Cardiac muscle cell (in vitro differentiated cells and primary cell): ENCODE data around the gene TTC23. TPM values are rescaled to one million over a fixed set of nuclear protein-coding genes. Genes with fewer than 3 reads are reported as not detected.
A peak's percentile ranks its signal among the peaks of the same experiment; 100 is the strongest.

Experiments used
- DNase-seq, 2 donors: peaks; one replicate each; pipeline versions ENCODE4 v3.0.0 to v3.0.0-alpha.2; 2010 to 2017; ENCODE audit warnings: low read depth in 1 of 2, low spot score in 1 of 2
- H3K27ac ChIP-seq: fragments of 200-600 bp; sonication (generic); 2 replicates; pipeline ENCODE4 v1.5.1; 2016
- H3K27me3 ChIP-seq: fragments of 200-600 bp; sonication (generic); 2 replicates; pipeline ENCODE4 v1.6.0; 2016; ENCODE audit warnings: control low read depth
- H3K36me3 ChIP-seq: fragments of 200-600 bp; sonication (generic); 2 replicates; pipeline ENCODE4 v1.5.1; 2016; ENCODE audit warnings: control low read depth
- H3K4me1 ChIP-seq: fragments of 200-600 bp; sonication (generic); 2 replicates; pipeline ENCODE4 v1.8.1; 2017; ENCODE audit warnings: low read depth, mild to moderate bottlenecking, mixed run types
- H3K4me3 ChIP-seq: fragments of 200-600 bp; sonication (generic); 2 replicates; pipeline ENCODE4 v1.5.1; 2016; ENCODE audit warnings: mild to moderate bottlenecking
- H3K9me3 ChIP-seq: fragments of 200-600 bp; sonication (generic); 2 replicates; pipeline ENCODE4 v1.5.1; 2017; ENCODE audit warnings: low read depth, mild to moderate bottlenecking, control low read depth
- CTCF ChIP-seq: IDR thresholded peaks from 2 replicates; pipeline ENCODE4 v1.5.1; 2012; ENCODE audit warnings: low read depth, mild to moderate bottlenecking, low read length
- polyA plus RNA-seq: library from polyadenylated mRNA; unstranded; fragments of >200 nt; fragmentation: Nextera tagmentation; extraction: Ambion mirVana; gene quantifications from 2 replicates; pipeline ENCODE4 v1.2.1, GENCODE V29; 2016
- total RNA-seq: library from RNA; depleted of rRNA; stranded (reverse); fragments of >200 nt; gene quantifications from 2 replicates; pipeline ENCODE4 v1.2.3, GENCODE V29; 2016

The TTC23 gene
- total and polyA plus RNA-seq, 2 experiments from 2014 or later, result 15.0 to 38.2 TPM

- no peak for DNase-seq
- no peak for TF ChIP-seq CTCF
- H3K36me3 ChIP-seq, result no peaks in the 10 kb centered on the region
- H3K27me3 ChIP-seq, result no peaks in the 10 kb centered on the region
- H3K27ac ChIP-seq, result no peak overlapping the region
- H3K4me1 ChIP-seq, result no peaks in the 10 kb centered on the region
- H3K4me3 ChIP-seq, result no peak overlapping the region
- no peaks in the 10 kb centered on the region for H3K9me3 ChIP-seq
Measured at GRCh38 chr15:99275061-99275460, 25.7 kb upstream of the TTC23 start.

GRCh38 chr15:99273801-99274200, 24.4 kb upstream of the TTC23 start:
- H3K9me3 ChIP-seq, result no peaks in the 10 kb centered on the region
- H3K4me3 ChIP-seq, result no peak overlapping the region
- no peaks in the 10 kb centered on the region for H3K4me1 ChIP-seq
- peak in 1 of 2 donors; percentile 6 for DNase-seq
- no peak overlapping the region for H3K27ac ChIP-seq
- H3K27me3 ChIP-seq, result no peaks in the 10 kb centered on the region
- TF ChIP-seq CTCF, result no peak
- no peaks in the 10 kb centered on the region for H3K36me3 ChIP-seq

DNA sequence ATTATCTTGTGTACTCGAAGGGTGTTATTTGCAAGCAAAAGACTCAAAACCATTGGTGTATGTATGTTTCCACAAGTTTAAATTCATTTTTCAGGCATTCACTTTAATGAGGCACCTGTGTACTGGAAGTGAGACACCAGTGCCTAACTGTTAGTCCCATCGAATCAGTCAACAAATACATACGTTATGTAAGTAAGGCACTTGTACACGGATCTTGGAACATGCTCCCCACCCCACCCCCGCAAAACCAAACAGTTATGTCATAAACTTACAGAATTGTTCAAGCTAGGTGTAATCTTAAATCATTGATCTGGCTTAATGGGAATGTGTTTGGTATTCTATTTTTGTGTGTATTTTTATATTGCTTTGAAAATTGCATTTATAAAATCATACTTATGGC, 19.1 kb upstream of the TTC23 start:
- Histone ChIP-seq H3K4me3 (no peak overlapping the region), H3K27me3 (no peaks in the 10 kb centered on the region), H3K9me3 (no peaks in the 10 kb centered on the region), H3K36me3 (no peaks in the 10 kb centered on the region), H3K27ac (no peak overlapping the region), H3K4me1 (no peaks in the 10 kb centered on the region)
- no peak for DNase-seq
- TF ChIP-seq CTCF, result no peak

GRCh38 chr15:99267957-99268356, 18.6 kb upstream of the TTC23 start:
- Histone ChIP-seq H3K9me3 (no peaks in the 10 kb centered on the region), H3K4me1 (no peaks in the 10 kb centered on the region), H3K27me3 (no peaks in the 10 kb centered on the region), H3K4me3 (no peak overlapping the region), H3K36me3 (no peaks in the 10 kb centered on the region), H3K27ac (no peak overlapping the region)
- TF ChIP-seq CTCF, result no peak
- DNase-seq, result no peak

DNA sequence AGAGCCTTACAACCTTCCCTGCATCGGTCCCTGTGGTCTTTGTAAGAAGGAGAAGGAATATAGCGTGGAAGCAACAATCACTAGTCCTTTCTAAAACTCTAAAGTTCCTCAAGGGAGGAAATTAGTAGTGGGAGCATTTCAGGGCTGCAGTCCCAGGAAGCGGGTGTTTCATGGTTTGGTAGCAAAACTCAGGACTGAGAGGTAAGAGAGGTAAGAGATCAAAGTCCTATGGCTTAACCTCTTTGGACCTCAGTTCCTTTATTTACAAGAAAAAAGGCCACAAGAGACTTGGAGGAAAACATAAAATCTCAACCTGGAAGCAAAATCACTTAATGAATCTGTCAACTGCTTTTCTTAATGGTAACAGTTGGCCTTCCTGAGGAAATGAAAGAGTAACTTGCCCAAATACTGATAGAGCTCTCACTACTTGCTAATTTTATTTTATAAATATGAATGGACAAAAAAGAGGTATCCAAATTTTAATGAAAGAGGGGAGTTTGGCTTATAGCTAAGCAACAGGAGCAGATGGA, 16.2 kb upstream of the TTC23 start:
- no peaks in the 10 kb centered on the region for H3K9me3 ChIP-seq
- H3K36me3 ChIP-seq, result no peaks in the 10 kb centered on the region
- H3K4me1 ChIP-seq, result no peaks in the 10 kb centered on the region
- H3K27ac ChIP-seq, result no peak overlapping the region
- H3K27me3 ChIP-seq, result no peaks in the 10 kb centered on the region
- DNase-seq, result no peak
- TF ChIP-seq CTCF, result no peak
- H3K4me3 ChIP-seq, result no peak overlapping the region

- Histone ChIP-seq H3K4me1 (no peaks in the 10 kb centered on the region), H3K27ac (peak overlapping the region; percentile 16), H3K9me3 (no peaks in the 10 kb centered on the region), H3K27me3 (no peaks in the 10 kb centered on the region), H3K36me3 (no peaks in the 10 kb centered on the region), H3K4me3 (no peak overlapping the region)
- no peak for TF ChIP-seq CTCF
- DNase-seq, result peak in 1 of 2 donors; percentile 11
Measured at GRCh38 chr15:99264125-99264524, 14.7 kb upstream of the TTC23 start.
